Kidney glomerular epithelial cell (primary cell): ENCODE data around the gene TAS2R31.

ENCODE experiments used
- DNase-seq: peaks from one replicate; lab custom pipeline; 2025; lab: John Stamatoyannopoulos, UW

Gene TAS2R31

GRCh38 chr12:10998204-10998603, 33.0 kb downstream of the TAS2R31 start, which contains the start of gene TAS2R20:
Gene TAS2R20 (minus strand): TSS chr12:10998304. CDS start chr12:10997875, 429 bp downstream.
- no peak for DNase-seq

GRCh38 chr12:10994307-10994706, 36.9 kb downstream of the TAS2R31 start:
- no peak for DNase-seq

GRCh38 chr12:10989107-10989506, 42.1 kb downstream of the TAS2R31 start:
- no peak for DNase-seq

GRCh38 chr12:10986812-10987211, 44.4 kb downstream of the TAS2R31 start, which contains the start of gene TAS2R50:
Gene TAS2R50 (minus strand): TSS chr12:10986912. CDS start chr12:10986860, 52 bp downstream.
- DNase-seq: no peak

GRCh38 chr12:10982244-10982643, 49.0 kb downstream of the TAS2R31 start:
- DNase-seq: no peak
